HCT116 (cell line): ENCODE data around the gene PLA2G2C. TPM values are rescaled to one million over a fixed set of nuclear protein-coding genes. Genes with fewer than 3 reads are reported as not detected.

ENCODE experiments used
- ATAC-seq: fragments of 200-7000 bp; cut with Tn5 transposase; 2 replicates; pipeline ENCODE4 v1.9.1; 2020; ENCODE audit warnings: mild to moderate bottlenecking, moderate library complexity
- BruUV-seq: library from RNA; stranded (reverse); fragments of 400-500 nt; replicated peaks from 2 replicates; lab custom pipeline; 2021; lab: Mats Ljungman, UMichigan
- CTCF ChIA-PET: fragments of 300-600 bp; sonication (Branson Sonifier 250); formaldehyde crosslinking; loops from one replicate; lab custom pipeline; 2021; ENCODE audit warnings: antibody characterized with exemption; lab: Charles Lee
- POLR2A ChIA-PET: fragments of 300-600, 350-600 bp; sonication (Branson Sonifier 250); formaldehyde crosslinking; loops from one replicate; lab custom pipeline; 2021; ENCODE audit warnings: antibody characterized with exemption; lab: Charles Lee
- RAD21 ChIA-PET, 2 experiments: fragments of 300-600 bp; sonication (Branson Sonifier 250); formaldehyde crosslinking; loops; one replicate each; lab custom pipeline; 2023; ENCODE audit warnings: low total read pairs in 2 of 2; ENCODE audit not compliant: uncharacterized antibody in 2 of 2, unreplicated experiment in 2 of 2, low non-redundant PET in 1 of 2; lab: Charles Lee
- DNase-seq: peaks from one replicate; pipeline ENCODE4 v3.0.0-alpha.2; 2010; ENCODE audit warnings: low read depth, low spot score
- H2AFZ ChIP-seq: fragments of 200-600 bp; shearing (Covaris generic), sonication (generic); 2 replicates; pipeline ENCODE4 v1.6.1; 2017; ENCODE audit warnings: low read depth, mixed run types, mixed read lengths, antibody characterized with exemption, low read length; ENCODE audit not compliant: poor library complexity, severe bottlenecking
- H3K27ac ChIP-seq: 2 replicates; pipeline ENCODE4 v1.5.1; 2012; ENCODE audit warnings: low read depth, low read length
- H3K27me3 ChIP-seq: fragments of 200-600 bp; sonication (generic); 2 replicates; pipeline ENCODE4 v1.6.1; 2016; ENCODE audit warnings: mixed run types, low read length, mixed read lengths; ENCODE audit not compliant: insufficient read depth
- H3K36me3 ChIP-seq, 2 experiments: fragments of 200-500 bp in 1 of 2; fragments of 200-600 bp in 1 of 2; sonication (Bioruptor generic) in 1 of 2; sonication (generic) in 1 of 2; 2 replicates each; pipeline versions ENCODE4 v1.5.1 to v1.6.1; 2014 to 2016; ENCODE audit warnings: low read length in 2 of 2, inconsistent platforms in 1 of 2, mixed read lengths in 1 of 2, mixed run types in 1 of 2; ENCODE audit not compliant: insufficient read depth in 2 of 2, control insufficient read depth in 1 of 2
- H3K4me1 ChIP-seq, 2 experiments: fragments of 200-600 bp in 1 of 2; sonication (generic) in 1 of 2; 2 replicates each; pipeline versions ENCODE4 v1.5.1 to v1.6.1; 2012 to 2017; ENCODE audit warnings: low read length in 2 of 2, inconsistent platforms in 1 of 2, mild to moderate bottlenecking in 1 of 2, mixed read lengths in 1 of 2, mixed run types in 1 of 2, moderate library complexity in 1 of 2; ENCODE audit not compliant: insufficient read depth in 2 of 2, control insufficient read depth in 1 of 2
- H3K4me2 ChIP-seq: fragments of 200-600 bp; sonication (generic); 2 replicates; pipeline ENCODE4 v1.6.1; 2017; ENCODE audit warnings: mixed run types, low read length, mixed read lengths
- H3K4me3 ChIP-seq, 2 experiments: fragments of 200-600 bp in 1 of 2; sonication (generic) in 1 of 2; replicated peaks in 1 of 2; 2 replicates each; pipeline ENCODE4 v1.5.1; 2011 to 2016; ENCODE audit warnings: low read length in 2 of 2, control low read depth in 1 of 2, low read depth in 1 of 2, mild to moderate bottlenecking in 1 of 2, mixed read lengths in 1 of 2, mixed run types in 1 of 2
- H3K79me2 ChIP-seq: fragments of 200-600 bp; sonication (generic); 2 replicates; pipeline ENCODE4 v1.6.1; 2017; ENCODE audit warnings: mild to moderate bottlenecking, mixed run types, low read length, moderate library complexity, mixed read lengths; ENCODE audit not compliant: insufficient read depth
- H3K9ac ChIP-seq: fragments of 200-600 bp; sonication (generic); 2 replicates; pipeline ENCODE4 v1.6.1; 2016; ENCODE audit warnings: low read length, mixed read lengths
- H3K9me2 ChIP-seq: fragments of 200-600 bp; sonication (generic), shearing (Covaris generic); 2 replicates; pipeline ENCODE4 v1.6.1; 2017; ENCODE audit warnings: mixed run types, mild to moderate bottlenecking, moderate library complexity; ENCODE audit not compliant: insufficient read depth
- H3K9me3 ChIP-seq, 2 experiments: fragments of 200-500 bp in 1 of 2; fragments of 200-600 bp in 1 of 2; sonication (Bioruptor generic) in 1 of 2; sonication (generic) in 1 of 2; 2 replicates each; pipeline ENCODE4 v1.6.1; 2014 to 2017; ENCODE audit warnings: low read length in 2 of 2, mixed read lengths in 2 of 2, inconsistent platforms in 1 of 2, low read depth in 1 of 2, mild to moderate bottlenecking in 1 of 2, mixed run types in 1 of 2, moderate library complexity in 1 of 2; ENCODE audit not compliant: control insufficient read depth in 1 of 2, insufficient read depth in 1 of 2
- H4K20me1 ChIP-seq: fragments of 200-600 bp; sonication (generic), shearing (Covaris generic); 2 replicates; pipeline ENCODE4 v1.6.1; 2017; ENCODE audit warnings: mixed run types, mild to moderate bottlenecking, moderate library complexity; ENCODE audit not compliant: insufficient read depth
- CEBPB ChIP-seq: IDR thresholded peaks from 2 replicates; pipeline ENCODE4 v1.6.1; 2012; ENCODE audit warnings: low read depth
- CTCF ChIP-seq, 3 experiments: fragments of 200-600 bp in 1 of 3; sonication (generic) in 1 of 3; IDR thresholded peaks in 2 of 3; conservative IDR thresholded peaks in 1 of 3; 2 replicates each; pipeline ENCODE4 v1.5.1; 2012 to 2017; ENCODE audit warnings: low read depth in 2 of 3, low read length in 2 of 3, antibody characterized with exemption in 1 of 3, borderline replicate concordance in 1 of 3, control low read depth in 1 of 3, mild to moderate bottlenecking in 1 of 3, mixed read lengths in 1 of 3, mixed run types in 1 of 3, moderate library complexity in 1 of 3; ENCODE audit not compliant: insufficient read depth in 1 of 3
- EGR1 ChIP-seq: IDR thresholded peaks from 2 replicates; pipeline ENCODE4 v1.6.1; 2012; ENCODE audit warnings: low read depth
- EZH2 ChIP-seq: fragments of 200-600 bp; sonication (generic); IDR thresholded peaks from 2 replicates; pipeline ENCODE4 v1.6.1; 2017; ENCODE audit warnings: antibody characterized with exemption, mixed run types
- EZH2phosphoT487 ChIP-seq: fragments of 200-600 bp; IDR thresholded peaks from 2 replicates; pipeline ENCODE4 v1.6.1; 2018; ENCODE audit warnings: antibody characterized with exemption, borderline replicate concordance
- FOSL1 ChIP-seq: IDR thresholded peaks from 2 replicates; pipeline ENCODE4 v1.6.1; 2012; ENCODE audit warnings: low read depth
- JUND ChIP-seq: IDR thresholded peaks from 2 replicates; pipeline ENCODE4 v1.6.1; 2012
- POLR2A ChIP-seq: IDR thresholded peaks from 2 replicates; pipeline ENCODE4 v1.7.0; 2011; ENCODE audit warnings: borderline replicate concordance; ENCODE audit not compliant: insufficient read depth, insufficient read length; ENCODE audit errors: extremely low read depth
- POLR2AphosphoS5 ChIP-seq: IDR thresholded peaks from 2 replicates; pipeline ENCODE4 v1.6.1; 2011; ENCODE audit warnings: mild to moderate bottlenecking, low read depth, low read length, moderate library complexity
- RAD21 ChIP-seq: IDR thresholded peaks from 2 replicates; pipeline ENCODE4 v1.6.1; 2012; ENCODE audit warnings: low read depth, mild to moderate bottlenecking
- REST ChIP-seq: IDR thresholded peaks from 2 replicates; pipeline ENCODE4 v1.6.1; 2012; ENCODE audit warnings: low read depth
- SP1 ChIP-seq: IDR thresholded peaks from 2 replicates; pipeline ENCODE4 v1.6.1; 2012; ENCODE audit warnings: low read depth
- SRF ChIP-seq: IDR thresholded peaks from 2 replicates; pipeline ENCODE4 v1.6.1; 2012; ENCODE audit warnings: low read depth
- TCF7L2 ChIP-seq: IDR thresholded peaks from 2 replicates; pipeline ENCODE4 v1.7.0; 2011; ENCODE audit warnings: borderline replicate concordance, inconsistent platforms; ENCODE audit not compliant: insufficient read depth, insufficient read length; ENCODE audit errors: extremely low read depth
- YY1 ChIP-seq: IDR thresholded peaks from 2 replicates; pipeline ENCODE4 v1.6.1; 2011; ENCODE audit warnings: low read length, low read depth, moderate library complexity, mild to moderate bottlenecking; ENCODE audit not compliant: insufficient replicate concordance; ENCODE audit errors: extremely low read depth
- ZBTB33 ChIP-seq: IDR thresholded peaks from 2 replicates; pipeline ENCODE4 v1.6.1; 2011; ENCODE audit warnings: mild to moderate bottlenecking, low read length, moderate library complexity; ENCODE audit not compliant: insufficient replicate concordance; ENCODE audit errors: extremely low read depth
- intact Hi-C: fragments of 100-400 bp; cut with micrococcal nuclease; formaldehyde crosslinking; loops from 2 replicates; pipeline ENCODE4 v1.10.0; 2022
- total RNA-seq: library from RNA; stranded (reverse); gene quantifications from one replicate; pipeline ENCODE4 v1.2.1, GENCODE V29; 2021; ENCODE audit not compliant: unreplicated experiment
- TF ChIP-seq, protein P1 (sequence below): IDR thresholded peaks from 2 replicates; pipeline ENCODE4 v1.6.1; 2012

The PLA2G2C gene
- total RNA-seq, 1 experiment from 2014 or later, result not detected

- TF ChIP-seq SRF (no peak), TCF7L2 (no peak), JUND (no peak)
Observed at GRCh38 chr1:20182415-20182814, 3.9 kb downstream of the PLA2G2C start (continued).

DNA sequence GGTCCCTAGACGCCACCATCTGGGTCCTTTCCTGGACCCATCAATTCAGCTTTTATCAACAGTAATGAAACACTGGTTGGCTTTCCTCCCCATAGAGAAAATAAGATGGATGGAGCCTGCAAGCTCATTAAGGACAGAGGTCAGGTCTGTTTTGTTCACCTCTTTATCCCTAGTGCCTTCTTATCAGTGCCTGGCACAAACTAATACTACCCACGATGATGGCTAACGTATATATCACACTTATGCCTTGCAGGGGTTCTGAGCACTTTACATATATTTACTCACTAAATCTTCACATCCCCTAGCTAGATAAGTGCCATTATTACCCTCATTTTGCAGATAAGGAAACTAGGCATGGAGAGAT is 5.5 kb downstream of the PLA2G2C start:
- Histone ChIP-seq H3K79me2 (no peaks in the 10 kb centered on the region), H4K20me1 (no peaks in the 10 kb centered on the region), H3K4me1 (no peaks in the 10 kb centered on the region), H3K4me2 (no peak overlapping the region), H3K9me2 (no peaks in the 10 kb centered on the region), H3K27ac (no peak overlapping the region), H3K36me3 (no peaks in the 10 kb centered on the region), H3K4me3 (no peak overlapping the region), H3K9ac (no peak overlapping the region), H3K9me3 (no peaks in the 10 kb centered on the region), H2AFZ (no peak overlapping the region), H3K27me3 (no peaks in the 10 kb centered on the region)
- TF ChIP-seq FOSL1 (no peak), EZH2 (no peak), RAD21 (no peak), CTCF (IDR thresholded peaks at IDR 0.05 in 2 of 3, conservative IDR thresholded peaks at IDR 0.05 in 1 of 3; ENCODE audit: borderline replicate concordance in 1 of 3, insufficient read depth in 1 of 3, low read depth in 2 of 3, low read length in 2 of 3) (no peak), CEBPB (no peak), REST (no peak), SRF (no peak), SP1 (no peak), EZH2phosphoT487 (no peak), YY1 (no peak), POLR2A (no peak), JUND (no peak), POLR2AphosphoS5 (no peak), ZBTB33 (no peak), EGR1 (no peak)
- TF ChIP-seq, protein P1, sequence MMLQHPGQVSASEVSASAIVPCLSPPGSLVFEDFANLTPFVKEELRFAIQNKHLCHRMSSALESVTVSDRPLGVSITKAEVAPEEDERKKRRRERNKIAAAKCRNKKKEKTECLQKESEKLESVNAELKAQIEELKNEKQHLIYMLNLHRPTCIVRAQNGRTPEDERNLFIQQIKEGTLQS, result no peak
- ATAC-seq, result no peak
- ChIA-PET POLR2A (no interaction called here), CTCF (no interaction called here), RAD21 (no interaction called here)
- BruUV-seq, result no TSS peak
- no peak for DNase-seq
- intact Hi-C loops, result no loop called here
